PC-3 (cell line): ENCODE data around the gene SCPEP1.

ENCODE experiments used
- EZH2 ChIP-seq: fragments of 300-600 bp; sonication (generic); IDR thresholded peaks from one replicate; pipeline ENCODE4 v1.6.1; 2017; ENCODE audit warnings: antibody characterized with exemption, mild to moderate bottlenecking, low read length; ENCODE audit not compliant: unreplicated experiment
- TF ChIP-seq, protein P1 (sequence below): fragments of 300-600 bp; sonication (generic); conservative IDR thresholded peaks from 2 replicates; pipeline ENCODE4 v1.5.1; 2017; ENCODE audit warnings: antibody characterized with exemption, low read depth, mild to moderate bottlenecking, low read length

DNA sequence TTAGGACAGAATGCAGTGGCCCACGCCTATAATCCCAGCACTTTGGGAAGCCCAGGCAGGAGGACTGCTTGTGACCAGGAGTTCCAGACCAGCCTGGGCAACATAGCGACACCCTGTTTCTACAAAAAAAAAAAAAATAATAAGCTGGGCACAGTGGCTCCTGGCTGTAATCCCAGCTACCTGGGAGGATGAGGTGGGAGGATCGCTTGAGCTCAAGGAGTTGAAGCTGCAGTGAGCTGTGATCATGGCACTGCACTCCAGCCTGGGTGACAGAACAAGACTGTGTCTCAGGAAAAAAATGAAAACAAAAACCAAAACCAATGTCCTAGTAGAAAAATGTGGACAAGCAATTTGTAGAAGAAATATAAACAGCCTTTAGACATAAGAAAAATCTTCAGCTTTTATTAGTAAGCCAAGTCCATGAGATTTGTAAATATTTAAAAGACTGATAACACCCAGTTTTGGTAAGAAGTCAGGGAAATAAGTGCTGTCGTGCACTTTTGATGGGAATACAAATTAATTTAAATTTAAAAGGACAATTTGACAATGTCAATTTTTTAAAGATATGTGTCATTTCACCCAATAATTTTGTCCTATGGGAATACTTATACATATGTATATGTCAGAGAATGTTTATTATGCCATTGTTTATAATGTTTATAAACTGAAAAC, 11.1 kb downstream of the SCPEP1 start:
- TF ChIP-seq, protein P1, sequence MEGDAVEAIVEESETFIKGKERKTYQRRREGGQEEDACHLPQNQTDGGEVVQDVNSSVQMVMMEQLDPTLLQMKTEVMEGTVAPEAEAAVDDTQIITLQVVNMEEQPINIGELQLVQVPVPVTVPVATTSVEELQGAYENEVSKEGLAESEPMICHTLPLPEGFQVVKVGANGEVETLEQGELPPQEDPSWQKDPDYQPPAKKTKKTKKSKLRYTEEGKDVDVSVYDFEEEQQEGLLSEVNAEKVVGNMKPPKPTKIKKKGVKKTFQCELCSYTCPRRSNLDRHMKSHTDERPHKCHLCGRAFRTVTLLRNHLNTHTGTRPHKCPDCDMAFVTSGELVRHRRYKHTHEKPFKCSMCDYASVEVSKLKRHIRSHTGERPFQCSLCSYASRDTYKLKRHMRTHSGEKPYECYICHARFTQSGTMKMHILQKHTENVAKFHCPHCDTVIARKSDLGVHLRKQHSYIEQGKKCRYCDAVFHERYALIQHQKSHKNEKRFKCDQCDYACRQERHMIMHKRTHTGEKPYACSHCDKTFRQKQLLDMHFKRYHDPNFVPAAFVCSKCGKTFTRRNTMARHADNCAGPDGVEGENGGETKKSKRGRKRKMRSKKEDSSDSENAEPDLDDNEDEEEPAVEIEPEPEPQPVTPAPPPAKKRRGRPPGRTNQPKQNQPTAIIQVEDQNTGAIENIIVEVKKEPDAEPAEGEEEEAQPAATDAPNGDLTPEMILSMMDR: no peak
- TF ChIP-seq EZH2: no peak
